B cell (primary cell): Measurements from ENCODE around the gene IKBKE. TPM values are rescaled to one million over a fixed set of nuclear protein-coding genes. Genes with fewer than 3 reads are reported as not detected.

Experiments used
- ATAC-seq: fragments of 200-7000 bp; cut with Tn5 transposase; one replicate; pipeline ENCODE4 v1.10.0; 2021; ENCODE audit warnings: low read depth, mild to moderate bottlenecking, moderate number of reproducible peaks, moderate library complexity
- CTCF ChIA-PET: fragments of 350-600 bp; sonication (Branson Sonifier 250); formaldehyde crosslinking; loops from one replicate; lab custom pipeline; 2021; ENCODE audit warnings: antibody characterized with exemption, inconsistent platforms; lab: Charles Lee
- POLR2A ChIA-PET: fragments of 350-600 bp; sonication (Branson Sonifier 250); formaldehyde crosslinking; loops from one replicate; lab custom pipeline; 2021; ENCODE audit warnings: antibody characterized with exemption; lab: Charles Lee
- DNase-seq: peaks from one replicate; pipeline ENCODE4 v3.0.0; 2013
- H2AFZ ChIP-seq: 2 replicates; pipeline ENCODE4 v1.6.1; 2012; ENCODE audit warnings: mild to moderate bottlenecking, low read depth, low read length; ENCODE audit not compliant: insufficient read depth, poor library complexity, severe bottlenecking
- H3K27ac ChIP-seq, 2 donors: 1 replicate in 1 of 2; 2 replicates in 1 of 2; pipeline ENCODE4 v1.5.1; 2012 to 2013; ENCODE audit warnings: low read length in 2 of 2, mild to moderate bottlenecking in 2 of 2, moderate library complexity in 1 of 2
- H3K27me3 ChIP-seq, 4 experiments: fragments of 200-600 bp in 1 of 4; sonication (generic) in 1 of 4; replicated peaks in 1 of 4; 1 replicate in 2 of 4; 2 replicates in 2 of 4; pipeline versions ENCODE4 v1.6.1 to v1.7.0; 2013 to 2016; ENCODE audit warnings: low read length in 3 of 4, mild to moderate bottlenecking in 2 of 4, mixed read lengths in 1 of 4, moderate library complexity in 1 of 4; ENCODE audit not compliant: insufficient read depth in 4 of 4, control insufficient read depth in 3 of 4; ENCODE audit errors: control extremely low read depth in 1 of 4
- H3K36me3 ChIP-seq, 2 experiments: replicated peaks in 1 of 2; 1 replicate in 1 of 2; 2 replicates in 1 of 2; pipeline versions ENCODE4 v1.6.1 to v1.7.1; 2013; ENCODE audit warnings: low read length in 1 of 2; ENCODE audit not compliant: insufficient read depth in 2 of 2, control insufficient read depth in 1 of 2; ENCODE audit errors: control extremely low read depth in 1 of 2, extremely low read depth in 1 of 2
- H3K4me1 ChIP-seq, 2 donors: fragments of 200-600 bp in 1 of 2; sonication (generic) in 1 of 2; 1 replicate in 1 of 2; 2 replicates in 1 of 2; pipeline versions ENCODE4 v1.5.1 to v1.6.1; 2013 to 2017; ENCODE audit warnings: low read length in 2 of 2; ENCODE audit not compliant: control insufficient read depth in 2 of 2, insufficient read depth in 2 of 2
- H3K4me2 ChIP-seq: replicated peaks from 2 replicates; pipeline ENCODE3; 2012; ENCODE audit warnings: mild to moderate bottlenecking, low read depth, low read length; ENCODE audit not compliant: poor library complexity, severe bottlenecking
- H3K4me3 ChIP-seq, 5 experiments: fragments of 200-600 bp in 1 of 5; sonication (generic) in 1 of 5; 1 replicate in 3 of 5; 2 replicates in 2 of 5; pipeline versions ENCODE4 v1.5.1 to v1.7.0; 2011 to 2016; ENCODE audit warnings: low read length in 4 of 5, mild to moderate bottlenecking in 4 of 5, low read depth in 2 of 5, control low read depth in 1 of 5, moderate library complexity in 1 of 5; ENCODE audit not compliant: insufficient read depth in 1 of 5; ENCODE audit errors: control extremely low read depth in 1 of 5, extremely low read depth in 1 of 5
- H3K79me2 ChIP-seq: fragments of 200-600 bp; sonication (generic); one replicate; pipeline ENCODE4 v1.6.0; 2016; ENCODE audit warnings: low read length; ENCODE audit not compliant: control insufficient read depth, insufficient read depth
- H3K9ac ChIP-seq: fragments of 200-600 bp; sonication (generic); 2 replicates; pipeline ENCODE4 v1.6.1; 2017; ENCODE audit warnings: mild to moderate bottlenecking, low read length, moderate library complexity
- H3K9me3 ChIP-seq, 3 donors: one replicate each; pipeline versions ENCODE4 v1.6.1 to v1.7.1; 2013; ENCODE audit warnings: low read length in 2 of 3; ENCODE audit not compliant: control insufficient read depth in 2 of 3, insufficient read depth in 1 of 3; ENCODE audit errors: control extremely low read depth in 1 of 3
- H4K20me1 ChIP-seq: 2 replicates; pipeline ENCODE4 v1.6.0; 2012; ENCODE audit warnings: mild to moderate bottlenecking, low read length; ENCODE audit not compliant: insufficient read depth, control insufficient read depth, poor library complexity, severe bottlenecking
- H3K27ac Mint-ChIP-seq: one replicate; pipeline ENCODE4 v1.8.0; 2021; ENCODE audit warnings: mixed read lengths
- H3K27me3 Mint-ChIP-seq: one replicate; pipeline ENCODE4 v1.8.0; 2021; ENCODE audit warnings: mixed read lengths
- H3K4me1 Mint-ChIP-seq: one replicate; pipeline ENCODE4 v1.8.0; 2021; ENCODE audit warnings: mixed read lengths
- H3K4me3 Mint-ChIP-seq: one replicate; pipeline ENCODE4 v1.8.0; 2021; ENCODE audit warnings: mixed read lengths
- H3K9me3 Mint-ChIP-seq: one replicate; pipeline ENCODE4 v1.8.0; 2022; ENCODE audit warnings: mixed read lengths; ENCODE audit not compliant: insufficient read depth
- EZH2 ChIP-seq: IDR thresholded peaks from 2 replicates; pipeline ENCODE4 v1.6.1; 2012; ENCODE audit warnings: borderline replicate concordance, low read depth, mild to moderate bottlenecking, moderate library complexity, low read length; ENCODE audit not compliant: insufficient read depth, poor library complexity, severe bottlenecking
- WGBS: methylation state at CpG from one replicate; pipeline ENCODE4 v1.1.5; 2013; ENCODE audit warnings: missing lambda C conversion rate; ENCODE audit not compliant: insufficient coverage; 5-methylcytosine and 5-hydroxymethylcytosine counted together
- intact Hi-C: fragments of 100-400 bp; cut with micrococcal nuclease; formaldehyde crosslinking; loops from one replicate; pipeline ENCODE4 v1.10.0; 2022
- polyA plus RNA-seq: library from polyadenylated mRNA; depleted of rRNA; stranded (reverse); fragments of >200 nt; gene quantifications from 2 replicates; pipeline ENCODE4 v1.2.3, GENCODE V29; 2012
- total RNA-seq, 2 donors: library from RNA; stranded (reverse); fragments of 120-200 nt in 1 of 2; gene quantifications; 1 replicate in 1 of 2; 2 replicates in 1 of 2; pipeline versions ENCODE4 v1.2.3 to v1.2.4, GENCODE V29; 2013 to 2022
- TF ChIP-seq, protein P1 (sequence below): fragments of 200-600 bp; IDR thresholded peaks from one replicate; pipeline ENCODE4 v1.8.0; 2022; ENCODE audit warnings: antibody characterized with exemption, mild to moderate bottlenecking

IKBKE gene
- total and polyA plus RNA-seq, 2 donors (not counting 1 experiment from before 2014, with no cell fraction given): 40.8 to 55.4 TPM

DNA sequence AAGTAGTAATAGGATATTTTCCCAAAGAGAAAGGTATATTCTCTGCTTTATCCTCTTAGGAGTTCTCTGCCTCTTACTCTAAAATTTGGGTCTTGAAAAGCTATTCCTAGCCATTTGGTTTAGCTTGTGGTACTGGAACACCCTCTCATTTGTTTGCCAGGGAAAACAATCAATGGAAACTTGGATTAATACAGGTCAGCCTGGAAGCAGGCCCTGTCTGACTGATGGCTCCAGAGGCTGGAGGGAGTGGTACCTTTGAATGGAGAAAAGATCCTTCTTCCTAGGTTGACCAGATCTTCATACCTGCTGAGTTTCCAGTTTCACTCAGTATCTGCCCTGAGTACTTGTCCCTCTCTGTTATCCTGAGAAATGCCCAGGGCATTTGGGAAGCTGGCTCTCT lies 31.7 kb upstream of the IKBKE start:
- intact Hi-C loops: no loop called here
- no peaks in the 10 kb centered on the region for H4K20me1 ChIP-seq
- no peak overlapping the region for H3K27ac Mint-ChIP-seq
- H3K4me1 ChIP-seq: no peaks in the 10 kb centered on the region
- TF ChIP-seq, protein P1, sequence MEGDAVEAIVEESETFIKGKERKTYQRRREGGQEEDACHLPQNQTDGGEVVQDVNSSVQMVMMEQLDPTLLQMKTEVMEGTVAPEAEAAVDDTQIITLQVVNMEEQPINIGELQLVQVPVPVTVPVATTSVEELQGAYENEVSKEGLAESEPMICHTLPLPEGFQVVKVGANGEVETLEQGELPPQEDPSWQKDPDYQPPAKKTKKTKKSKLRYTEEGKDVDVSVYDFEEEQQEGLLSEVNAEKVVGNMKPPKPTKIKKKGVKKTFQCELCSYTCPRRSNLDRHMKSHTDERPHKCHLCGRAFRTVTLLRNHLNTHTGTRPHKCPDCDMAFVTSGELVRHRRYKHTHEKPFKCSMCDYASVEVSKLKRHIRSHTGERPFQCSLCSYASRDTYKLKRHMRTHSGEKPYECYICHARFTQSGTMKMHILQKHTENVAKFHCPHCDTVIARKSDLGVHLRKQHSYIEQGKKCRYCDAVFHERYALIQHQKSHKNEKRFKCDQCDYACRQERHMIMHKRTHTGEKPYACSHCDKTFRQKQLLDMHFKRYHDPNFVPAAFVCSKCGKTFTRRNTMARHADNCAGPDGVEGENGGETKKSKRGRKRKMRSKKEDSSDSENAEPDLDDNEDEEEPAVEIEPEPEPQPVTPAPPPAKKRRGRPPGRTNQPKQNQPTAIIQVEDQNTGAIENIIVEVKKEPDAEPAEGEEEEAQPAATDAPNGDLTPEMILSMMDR: no peak
- no peak for TF ChIP-seq EZH2
- H3K36me3 ChIP-seq: peaks cover 2 to 78% of the 10 kb centered on the region in 2 experiments
- no peaks in the 10 kb centered on the region for H3K27me3 ChIP-seq
- no peak overlapping the region for H3K4me2 ChIP-seq
- DNase-seq: no peak
- no peaks in the 10 kb centered on the region for H3K79me2 ChIP-seq
- H3K27me3 Mint-ChIP-seq: no peaks in the 10 kb centered on the region
- H3K9me3 ChIP-seq: no peaks in the 10 kb centered on the region
- ChIA-PET CTCF (no interaction called here), POLR2A (no interaction called here)
- no peak overlapping the region for H3K4me3 Mint-ChIP-seq
- no peaks in the 10 kb centered on the region for H3K4me1 Mint-ChIP-seq
- no peaks in the 10 kb centered on the region for H3K9me3 Mint-ChIP-seq
- no peak overlapping the region for H3K27ac ChIP-seq
- H3K4me3 ChIP-seq: no peak overlapping the region
- ATAC-seq: no peak
- no peak overlapping the region for H3K9ac ChIP-seq
- H2AFZ ChIP-seq: no peak overlapping the region

DNA sequence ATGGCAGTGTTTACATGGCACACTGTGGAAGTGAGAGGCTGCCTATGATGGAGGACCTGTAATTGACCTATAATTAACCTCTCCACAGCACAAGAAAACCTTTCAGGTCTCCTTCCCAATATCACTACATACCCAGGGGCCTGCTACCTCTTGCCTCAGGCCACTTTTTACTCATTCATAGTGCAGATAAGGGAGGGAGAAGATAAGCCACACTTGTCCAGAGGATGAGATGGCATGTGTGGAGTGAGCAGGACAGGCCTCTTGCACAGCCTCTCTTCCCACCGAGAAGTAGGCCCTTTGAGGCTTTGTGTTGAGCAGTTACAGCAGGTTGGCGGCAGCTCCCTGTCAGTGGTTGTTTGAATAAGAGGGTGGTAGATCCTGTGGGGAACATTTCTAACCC lies 31.1 kb upstream of the IKBKE start:
- ChIA-PET POLR2A (no interaction called here), CTCF (no interaction called here)
- Histone ChIP-seq H3K79me2 (no peaks in the 10 kb centered on the region), H3K4me3 (no peak overlapping the region), H4K20me1 (no peaks in the 10 kb centered on the region), H3K4me2 (no peak overlapping the region), H3K27me3 (no peaks in the 10 kb centered on the region), H3K9ac (no peak overlapping the region), H3K27ac (no peak overlapping the region), H3K4me1 (no peaks in the 10 kb centered on the region), H3K9me3 (no peaks in the 10 kb centered on the region), H2AFZ (no peak overlapping the region), H3K36me3 (peaks cover 2 to 81% of the 10 kb centered on the region in 2 experiments)
- DNase-seq (no peak), ATAC-seq (no peak)
- intact Hi-C loops: no loop called here
- no peaks in the 10 kb centered on the region for H3K4me1 Mint-ChIP-seq
- no peak for TF ChIP-seq EZH2
- TF ChIP-seq, protein P1: no peak
- no peak overlapping the region for H3K27ac Mint-ChIP-seq
- H3K4me3 Mint-ChIP-seq: no peak overlapping the region
- no CpG with 5 or more reads among the region's 2 CpGs for WGBS
- H3K27me3 Mint-ChIP-seq: no peaks in the 10 kb centered on the region
- H3K9me3 Mint-ChIP-seq: no peaks in the 10 kb centered on the region
